NCI-H2171 (cell line): ENCODE data around the gene CHN2.

Source experiments
- DNase-seq: peaks from one replicate; lab custom pipeline; 2025; lab: John Stamatoyannopoulos, UW

Gene CHN2

DNA sequence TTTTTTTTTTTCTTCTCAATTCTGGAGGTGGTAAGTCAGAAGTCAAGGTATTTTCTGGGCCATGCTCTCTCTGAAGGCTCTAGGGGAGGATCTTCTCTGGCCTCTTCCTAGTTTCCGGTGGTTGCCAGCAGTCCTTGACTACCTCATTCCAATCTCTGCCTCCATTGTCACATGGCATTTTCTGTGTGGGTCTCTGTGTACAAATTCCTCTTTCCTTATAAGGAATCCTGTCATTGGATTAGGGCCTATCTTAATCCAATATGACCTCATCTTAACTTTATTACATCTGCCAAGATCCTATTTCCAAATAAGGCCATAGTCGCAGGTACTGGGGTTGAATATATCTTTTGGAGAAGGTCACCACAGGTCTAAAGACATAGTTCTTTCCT is 239.8 kb downstream of the CHN2 start:
- DNase-seq = no peak

DNA sequence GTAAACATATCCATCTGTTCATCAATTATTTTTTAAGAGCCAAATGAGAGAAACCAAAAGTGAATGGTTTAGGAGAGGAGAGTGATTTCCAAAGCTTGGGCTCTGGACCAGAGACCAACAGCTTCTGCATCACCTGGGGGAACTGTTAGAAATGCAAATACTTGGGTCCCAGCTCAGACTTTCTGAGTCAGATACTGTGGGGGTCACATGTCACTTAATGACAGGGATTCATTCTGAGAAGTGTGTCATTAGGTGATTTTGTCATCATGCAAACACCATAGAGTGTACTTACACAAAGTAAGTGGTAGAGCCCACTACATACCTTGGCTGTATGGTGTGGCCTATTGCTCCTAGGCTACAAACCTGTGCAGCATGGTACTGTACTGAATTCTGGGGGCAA is 240.6 kb downstream of the CHN2 start:
- no peak for DNase-seq

DNA sequence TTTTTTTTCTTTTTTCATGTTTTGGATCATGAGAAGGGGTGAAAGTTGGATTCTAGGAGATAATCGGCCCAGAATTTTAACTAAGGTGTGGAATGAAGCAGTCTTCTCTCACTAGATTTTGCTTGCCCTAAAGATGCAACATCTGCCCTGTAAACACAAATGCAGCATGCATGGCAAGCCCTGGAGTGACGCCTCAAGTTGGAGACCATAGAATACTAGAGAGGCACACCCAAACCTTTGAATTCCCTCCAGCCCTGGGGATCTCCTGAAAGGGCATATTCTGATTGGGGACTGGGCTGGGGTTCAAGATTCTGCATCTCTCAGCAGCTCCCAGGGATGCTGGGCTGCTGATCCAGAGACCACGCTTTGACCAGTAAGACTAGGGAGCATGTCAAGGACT is 241.3 kb downstream of the CHN2 start:
- DNase-seq = no peak

DNA sequence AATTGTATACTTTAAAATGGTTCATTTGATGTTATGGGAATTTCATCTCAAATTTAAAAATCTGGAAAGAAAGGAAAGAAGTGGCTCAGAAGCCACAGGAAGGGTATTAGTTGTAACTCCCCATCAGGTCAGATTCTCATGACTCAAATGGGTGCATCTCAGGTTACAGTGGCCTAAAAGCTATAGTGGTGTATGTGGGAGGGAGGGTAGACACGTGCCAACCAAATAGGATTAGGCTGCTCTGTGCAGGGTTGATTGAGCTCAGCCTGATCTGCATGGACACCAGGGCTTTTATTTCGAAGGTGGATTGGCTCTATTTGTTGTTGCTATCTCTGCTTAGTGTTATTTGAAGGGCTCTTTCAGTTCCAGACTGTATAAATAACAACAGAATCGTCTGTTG is 247.6 kb downstream of the CHN2 start:
- peak; percentile 33 for DNase-seq

DNA sequence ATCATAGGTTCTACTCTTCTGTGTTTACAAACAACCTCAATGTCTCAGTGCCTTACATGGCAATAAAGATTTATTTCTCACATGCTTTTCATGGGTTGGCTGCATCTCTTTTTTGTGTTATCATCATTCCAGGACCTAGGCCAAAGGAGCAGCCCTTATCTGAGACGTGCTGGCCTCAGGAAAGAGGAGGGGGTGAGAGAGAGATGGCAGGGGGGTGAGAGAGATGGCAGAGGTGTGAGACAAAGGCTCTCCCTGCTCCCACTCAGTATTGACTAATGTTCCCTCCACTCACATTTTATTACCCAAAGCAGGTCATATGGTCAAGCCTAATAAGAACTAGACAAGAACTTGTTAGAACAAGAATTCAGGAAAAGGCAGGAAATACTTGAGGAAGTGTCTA is 249.0 kb downstream of the CHN2 start:
- no peak for DNase-seq

DNA sequence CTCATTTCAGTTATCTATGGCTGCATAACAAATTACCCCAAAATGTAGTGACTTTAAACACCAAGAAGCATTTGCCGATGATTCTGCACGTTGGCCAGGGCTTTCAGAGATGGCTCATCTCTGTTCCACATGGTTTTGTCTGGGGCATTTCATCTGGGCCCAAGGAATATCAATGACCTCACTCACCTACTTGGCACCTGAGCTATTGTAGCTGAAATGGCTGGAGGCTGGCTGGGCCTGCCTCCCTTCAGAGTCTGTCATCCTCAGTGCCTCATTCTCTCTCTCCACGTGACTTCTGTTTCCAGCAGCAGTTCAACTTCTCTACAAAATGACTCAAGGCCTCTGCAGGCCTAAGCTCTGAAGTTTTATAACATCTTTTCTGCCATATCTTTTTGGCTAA is 249.7 kb downstream of the CHN2 start:
- DNase-seq = no peak

DNA sequence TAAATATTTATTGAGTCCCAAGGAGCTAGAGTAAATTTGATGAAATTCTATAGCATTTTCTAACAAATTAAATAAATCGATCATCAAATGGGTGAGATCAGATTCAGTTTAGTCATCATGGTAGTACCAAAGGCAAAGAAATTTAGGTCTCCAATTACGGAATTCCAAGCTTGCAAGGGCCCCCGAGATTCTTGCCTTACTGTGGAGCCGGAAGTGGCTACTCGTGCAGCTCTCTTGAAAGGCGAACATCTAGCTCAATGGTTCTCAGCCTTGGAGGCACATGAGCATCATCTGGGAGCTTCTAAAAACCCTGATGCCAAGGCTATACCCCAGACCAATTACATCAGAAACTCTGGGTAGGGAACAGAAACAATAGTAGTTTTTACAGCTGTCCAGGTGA is 251.2 kb downstream of the CHN2 start:
- no peak for DNase-seq

DNA sequence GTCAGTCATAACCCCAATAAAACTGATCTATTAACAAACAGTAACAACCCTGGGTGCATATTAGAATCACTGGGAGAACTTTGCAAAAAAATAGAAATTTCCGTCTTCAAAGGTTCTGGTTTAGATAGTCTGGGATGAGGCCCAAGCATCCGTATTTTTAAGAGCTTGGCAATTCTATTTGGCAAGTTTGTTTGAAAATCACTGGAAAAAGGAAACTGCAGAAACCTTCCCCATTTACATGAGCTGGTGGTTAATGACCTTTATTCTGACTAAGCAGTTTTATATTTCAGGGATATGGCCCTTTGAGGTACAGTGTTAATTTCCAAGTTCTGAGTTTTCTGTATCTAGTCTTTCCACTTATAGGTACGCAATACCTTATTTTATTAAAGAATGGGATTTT is 253.3 kb downstream of the CHN2 start:
- DNase-seq = no peak

DNA sequence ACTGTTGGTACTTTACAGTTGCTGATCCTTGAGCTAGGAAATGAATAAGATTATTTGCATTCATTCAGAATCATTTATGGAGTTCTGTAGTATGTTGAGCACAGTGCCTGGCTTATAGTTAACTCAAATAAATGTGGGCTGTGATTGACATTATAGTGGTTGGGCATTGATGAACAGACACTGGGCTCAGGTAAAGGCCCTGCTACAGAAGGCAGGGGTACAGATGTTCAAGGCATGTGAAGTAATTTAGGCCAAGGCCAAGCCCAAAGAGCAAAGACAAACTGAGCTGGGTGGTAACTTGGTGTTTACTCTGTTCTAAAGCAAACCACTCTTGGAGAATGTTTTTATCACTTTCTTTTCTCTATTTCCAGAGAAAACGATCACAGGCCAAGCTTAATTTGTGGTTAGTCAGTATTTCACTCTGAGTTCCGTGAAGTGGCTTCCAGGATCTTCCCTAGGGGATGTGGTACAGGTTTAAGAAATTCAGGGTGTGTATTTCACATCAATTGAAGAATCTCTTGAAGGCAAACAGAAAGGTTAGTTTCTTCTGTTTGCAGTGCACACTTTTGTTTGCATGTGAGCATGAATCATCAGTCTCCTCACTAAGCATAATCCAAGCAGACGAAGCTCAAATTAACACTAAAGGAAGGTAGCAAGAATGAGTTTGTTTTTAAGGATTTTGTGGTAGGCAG is 255.1 kb downstream of the CHN2 start:
- no peak for DNase-seq

DNA sequence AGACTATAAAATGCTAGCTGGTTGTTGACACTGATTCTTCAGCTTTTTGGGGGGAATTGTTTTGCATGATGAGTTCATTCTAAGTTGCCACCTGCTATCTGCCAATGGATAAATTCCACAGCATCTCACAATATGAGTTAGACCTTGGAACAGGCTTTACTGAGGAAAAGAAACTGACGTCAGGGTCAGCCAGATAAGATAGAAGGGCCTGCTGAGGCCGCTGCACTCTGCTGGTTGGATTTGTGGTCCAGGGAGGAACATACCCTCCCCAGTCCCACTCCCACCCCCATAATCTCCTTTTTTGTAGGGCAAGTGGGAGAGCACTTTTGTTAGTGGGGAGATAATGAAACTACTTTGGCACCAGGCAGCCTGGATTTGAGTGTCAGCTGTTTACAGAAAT is 258.4 kb downstream of the CHN2 start:
- no peak for DNase-seq

DNA sequence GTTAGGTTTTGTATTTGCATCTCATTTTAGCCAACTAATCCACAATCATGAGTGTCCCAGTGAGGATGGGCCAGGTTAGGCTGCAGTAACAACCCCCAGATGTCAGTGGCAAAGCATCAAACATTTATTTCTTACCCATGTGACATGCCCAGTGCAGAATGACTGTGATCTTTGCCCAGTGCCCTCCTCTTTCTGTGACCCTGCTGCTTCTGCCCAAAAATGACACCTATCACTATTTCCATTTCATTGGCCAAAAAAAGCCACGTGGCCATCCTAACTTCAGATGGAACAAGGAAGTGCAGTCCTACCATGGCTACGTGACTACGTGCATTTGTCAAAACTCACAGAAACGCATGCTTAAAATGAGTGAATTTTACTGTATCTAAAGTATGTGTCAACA is 259.9 kb downstream of the CHN2 start:
- no peak for DNase-seq

DNA sequence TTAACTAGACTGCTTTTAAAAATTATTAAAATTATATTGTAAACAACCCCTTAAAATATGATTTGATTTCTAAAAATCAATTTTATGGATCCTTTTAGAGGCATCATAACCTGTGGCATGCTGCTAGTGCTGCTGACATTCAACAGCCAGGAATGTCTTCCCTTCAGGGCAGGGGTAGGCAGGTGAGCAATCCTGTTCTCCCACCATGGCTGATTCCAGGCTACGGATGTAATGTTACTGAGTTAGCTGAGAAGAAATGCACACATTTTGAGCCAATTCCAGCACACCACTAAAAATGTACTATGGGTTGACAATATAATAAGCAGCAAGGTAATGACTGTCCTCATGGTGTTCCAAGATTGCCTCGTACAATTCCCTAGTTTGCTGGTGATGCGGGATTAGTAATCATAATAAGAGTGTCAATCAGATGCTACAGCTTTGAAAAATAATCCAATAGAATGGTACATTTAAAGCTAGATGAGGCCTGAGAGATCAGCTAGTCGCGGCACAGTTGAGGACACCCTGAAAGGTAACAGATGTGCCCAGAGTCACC is 260.4 kb downstream of the CHN2 start:
- no peak for DNase-seq

DNA sequence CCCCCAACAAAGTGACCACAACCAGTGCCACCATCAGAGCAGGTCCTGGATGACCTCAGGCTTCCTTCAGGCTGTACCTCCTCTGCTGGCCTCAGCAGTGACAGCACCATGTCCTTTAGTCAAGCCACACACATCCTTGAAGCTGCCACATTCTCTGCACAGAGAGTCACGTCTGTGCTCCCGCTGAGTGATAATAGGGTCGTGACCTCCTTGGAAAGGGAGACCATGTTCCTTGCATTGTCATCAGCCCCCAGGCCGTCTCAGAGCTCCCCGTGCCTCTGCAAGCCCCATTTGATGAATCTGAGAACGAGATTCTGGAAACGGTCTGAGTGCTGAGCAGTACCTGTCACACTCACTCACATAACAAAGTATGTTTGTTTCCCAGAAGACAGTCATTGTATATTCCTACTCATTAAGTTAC is 262.6 kb downstream of the CHN2 start:
- no peak for DNase-seq

DNA sequence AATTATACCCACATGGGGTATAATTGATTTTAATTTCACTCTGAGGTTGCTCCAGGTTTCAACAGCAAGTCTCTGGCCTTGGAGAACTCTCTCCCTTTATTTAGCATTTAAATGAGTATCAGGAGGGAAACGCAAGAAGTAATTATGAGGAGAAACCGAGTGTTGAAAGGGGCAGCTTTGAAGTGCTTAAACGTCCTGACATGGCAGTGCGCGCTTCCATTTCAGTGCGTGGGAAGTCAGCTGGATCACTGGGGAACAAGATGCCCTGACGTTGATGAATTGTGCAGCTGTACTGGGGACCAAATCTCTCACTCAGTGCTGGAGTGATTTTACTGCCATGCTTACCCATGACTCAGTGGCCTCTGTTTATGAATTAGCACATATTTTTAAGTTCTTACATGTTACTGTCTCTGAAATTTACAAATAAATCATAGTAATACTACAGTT is 263.0 kb downstream of the CHN2 start:
- DNase-seq = no peak

DNA sequence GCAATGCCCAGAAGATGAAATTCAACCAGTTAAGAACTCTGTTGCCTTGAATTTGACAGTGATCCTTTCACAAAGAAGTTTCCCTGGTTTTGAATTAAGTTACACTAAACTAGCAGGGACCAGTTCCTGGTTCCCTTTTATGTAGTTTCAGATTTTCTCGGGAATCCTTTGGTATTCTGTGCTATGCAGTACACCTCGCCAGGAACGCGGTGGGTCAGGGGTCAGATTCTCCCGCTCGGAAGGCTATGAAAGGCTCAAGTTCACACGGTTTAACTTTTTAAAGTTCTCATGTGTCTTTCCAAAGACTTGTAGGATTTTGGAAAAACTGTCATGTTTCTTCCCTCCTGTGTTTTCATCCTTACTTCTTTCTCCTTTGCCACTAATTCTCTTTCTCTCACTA is 264.4 kb downstream of the CHN2 start:
- DNase-seq = no peak

DNA sequence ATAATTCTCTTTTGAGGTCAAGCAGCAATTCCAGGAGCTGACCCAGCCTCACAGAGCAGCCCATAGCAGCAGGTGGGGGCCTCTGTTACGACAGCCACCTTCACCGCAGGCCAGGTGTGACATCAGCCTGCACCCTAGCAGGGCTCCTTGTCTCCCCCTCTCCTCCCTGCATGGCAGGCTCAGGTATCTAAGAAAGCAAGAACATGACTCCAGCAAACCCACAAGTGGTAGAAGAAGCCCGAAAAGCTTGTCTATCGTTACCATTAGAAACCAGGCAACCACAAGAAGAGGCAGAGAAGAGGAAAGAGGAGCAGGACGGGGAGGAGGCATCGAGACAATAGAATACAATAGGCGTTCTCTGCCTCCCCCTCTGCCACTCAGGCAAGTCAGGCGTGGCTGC is 265.0 kb downstream of the CHN2 start:
- DNase-seq = no peak

DNA sequence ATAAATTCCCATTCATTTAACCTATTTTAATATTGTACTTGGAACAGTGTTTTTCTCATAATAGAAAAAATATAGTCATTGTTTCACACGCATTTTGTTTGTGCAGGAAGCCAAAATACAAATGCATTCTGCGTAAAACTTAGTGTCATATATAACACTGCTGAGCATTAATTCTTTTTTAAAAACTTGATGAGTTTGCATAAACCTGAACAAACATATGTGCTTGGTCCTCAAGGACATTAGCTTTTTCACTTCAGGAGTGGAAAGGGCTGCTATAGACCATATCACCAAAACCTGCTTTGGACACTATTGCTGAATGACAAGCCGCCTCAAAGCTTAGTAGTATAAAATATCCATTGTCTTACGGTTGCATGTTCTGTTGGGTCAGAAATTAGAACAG is 267.4 kb downstream of the CHN2 start:
- DNase-seq = no peak

DNA sequence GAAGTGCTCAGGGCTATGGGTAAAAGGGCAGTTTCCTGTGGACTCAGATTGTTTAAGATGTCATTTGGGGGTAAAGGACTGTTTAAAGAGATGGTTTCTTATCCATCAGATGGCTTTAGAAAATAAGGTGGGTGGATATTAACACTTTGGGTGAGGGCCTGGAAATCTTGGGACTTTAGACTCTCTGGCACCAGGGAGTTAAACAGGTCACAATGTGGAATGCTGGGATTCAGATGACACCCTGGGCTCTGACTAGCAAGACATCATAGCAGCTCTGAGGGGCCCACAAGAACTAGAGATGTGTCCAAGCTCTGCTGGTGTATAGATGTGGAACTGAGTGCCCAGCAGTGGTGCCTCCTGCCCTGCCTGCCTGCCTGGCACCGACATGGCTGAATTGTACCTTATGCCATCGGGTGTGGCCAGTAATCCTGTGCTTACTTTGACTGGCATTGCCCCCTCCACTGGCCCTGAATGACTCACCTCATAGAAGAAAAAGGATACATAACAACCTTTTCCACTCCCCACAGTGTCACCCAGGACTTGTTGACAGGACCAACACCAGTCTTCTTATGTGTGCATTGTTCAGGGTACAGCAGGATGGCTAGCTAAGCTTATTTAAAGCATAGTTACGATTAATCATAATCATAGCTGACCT is 269.1 kb downstream of the CHN2 start:
- DNase-seq = no peak

DNA sequence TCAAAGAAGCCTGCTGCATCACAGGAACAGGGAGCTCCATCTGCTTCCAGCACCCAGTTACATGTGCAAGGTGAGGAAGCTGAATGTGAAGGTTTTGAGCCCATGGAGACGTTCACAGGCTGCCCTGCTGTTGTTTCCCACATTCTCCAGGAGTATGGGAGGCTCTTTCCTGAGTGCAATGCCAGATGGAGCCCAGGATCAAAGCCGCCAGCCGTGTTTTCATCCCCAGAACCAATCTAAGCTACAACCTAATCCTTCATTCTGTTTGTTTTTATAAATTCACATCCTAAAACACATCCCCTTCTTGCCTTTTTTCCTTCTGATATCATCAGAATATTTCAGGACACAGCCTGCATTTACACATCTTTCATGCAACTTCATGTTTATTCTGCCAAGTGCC is 270.2 kb downstream of the CHN2 start:
- DNase-seq = no peak

DNA sequence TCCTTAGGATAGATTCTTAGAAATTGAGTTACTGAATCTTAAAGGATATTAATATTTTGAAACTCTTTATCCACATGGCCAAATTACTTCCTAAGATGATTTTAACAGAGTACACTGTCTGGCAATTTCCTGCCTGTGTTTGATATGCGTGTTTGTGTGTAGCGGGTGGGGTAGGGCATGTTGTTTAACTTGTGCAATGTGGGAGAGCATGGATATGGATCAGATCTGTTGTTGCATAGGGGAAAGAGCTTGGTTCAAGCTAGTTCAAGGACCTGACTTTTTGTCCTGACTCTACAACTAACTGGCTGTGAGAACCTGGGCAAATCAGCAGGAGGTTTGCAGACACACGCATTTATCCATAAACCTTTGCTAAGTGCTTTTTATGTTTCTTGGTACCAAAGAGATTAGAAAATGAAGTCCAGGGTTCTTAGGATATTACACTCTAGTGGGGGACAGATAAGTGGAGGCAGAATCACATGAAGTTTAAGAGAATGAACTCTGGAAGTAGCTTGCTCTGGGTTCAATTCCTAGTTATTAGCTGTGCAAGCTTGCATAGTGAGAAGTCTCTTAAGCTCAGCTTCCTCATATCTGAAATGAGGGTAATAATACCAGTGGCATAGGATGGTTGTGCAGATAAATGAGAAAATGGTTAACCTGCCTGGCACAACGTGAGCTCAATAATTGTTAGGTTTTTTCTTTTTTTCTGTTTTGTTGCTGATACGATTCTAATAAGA is 272.8 kb downstream of the CHN2 start:
- no peak for DNase-seq

DNA sequence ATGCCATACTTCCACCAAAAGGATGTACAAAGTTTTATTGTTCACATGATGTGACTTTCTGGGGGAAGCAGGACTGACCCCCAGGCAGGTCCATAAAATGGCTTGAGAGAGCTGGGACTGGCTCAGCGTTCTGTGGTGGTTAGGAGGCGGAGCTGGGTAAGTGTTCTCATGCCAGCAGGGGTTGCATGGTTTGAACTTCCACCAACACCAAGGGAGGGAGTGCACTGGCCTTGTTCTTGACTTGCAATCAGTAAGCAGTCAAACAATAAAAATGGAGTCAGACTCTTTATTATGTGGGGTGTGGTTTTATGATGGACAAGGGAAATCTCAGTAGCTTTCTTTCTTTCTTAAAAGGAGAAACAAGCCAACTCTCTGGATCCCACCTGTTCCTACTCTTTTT is 273.6 kb downstream of the CHN2 start:
- DNase-seq = no peak

DNA sequence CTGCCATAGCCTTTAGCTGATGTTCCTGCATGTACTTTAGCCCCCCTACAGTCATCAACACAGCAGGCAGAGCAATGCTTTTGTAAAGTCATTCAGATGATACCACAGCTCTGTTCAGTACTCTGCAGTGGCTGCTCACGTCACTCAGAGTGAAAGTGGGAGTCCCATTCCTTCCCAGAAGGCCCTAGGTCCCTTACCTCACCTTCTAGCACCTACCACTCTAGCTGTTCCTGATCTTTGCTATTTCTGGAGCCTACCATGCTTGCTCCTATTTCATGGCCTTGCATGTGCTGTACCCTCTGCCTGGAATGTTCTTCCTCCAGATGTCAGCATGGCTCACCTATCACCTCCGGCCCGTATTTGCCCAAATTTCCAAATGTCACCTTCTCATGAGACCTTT is 274.7 kb downstream of the CHN2 start:
- DNase-seq = no peak

DNA sequence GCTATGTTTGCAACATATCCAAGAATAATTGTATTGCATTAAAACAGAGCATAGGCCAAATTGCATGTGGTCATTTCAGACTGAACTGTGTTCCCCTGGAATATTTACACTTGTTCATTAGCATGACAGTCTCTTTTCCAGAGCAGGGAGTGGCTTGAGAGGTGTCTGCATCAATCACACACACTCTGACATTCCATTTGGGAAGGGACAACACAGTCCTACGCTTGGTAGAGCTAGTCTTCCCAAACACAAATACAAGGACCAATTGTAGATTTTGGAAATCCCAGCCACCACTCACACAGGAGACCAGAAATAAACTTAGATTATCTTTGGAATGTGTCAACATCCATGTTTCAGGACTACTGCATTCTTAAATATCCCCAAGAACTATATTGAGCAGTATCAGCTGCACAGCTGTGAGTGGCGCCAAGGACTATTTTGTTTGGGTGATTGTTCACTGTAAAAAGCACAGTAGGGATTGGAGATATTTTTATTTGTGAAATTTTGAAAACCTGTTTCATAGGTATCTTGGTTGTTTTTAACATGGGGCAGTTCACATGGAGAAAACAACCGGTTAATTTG is 275.5 kb downstream of the CHN2 start:
- DNase-seq = no peak
